ENCODE data around the gene SDHA.

SDHA gene

DNA sequence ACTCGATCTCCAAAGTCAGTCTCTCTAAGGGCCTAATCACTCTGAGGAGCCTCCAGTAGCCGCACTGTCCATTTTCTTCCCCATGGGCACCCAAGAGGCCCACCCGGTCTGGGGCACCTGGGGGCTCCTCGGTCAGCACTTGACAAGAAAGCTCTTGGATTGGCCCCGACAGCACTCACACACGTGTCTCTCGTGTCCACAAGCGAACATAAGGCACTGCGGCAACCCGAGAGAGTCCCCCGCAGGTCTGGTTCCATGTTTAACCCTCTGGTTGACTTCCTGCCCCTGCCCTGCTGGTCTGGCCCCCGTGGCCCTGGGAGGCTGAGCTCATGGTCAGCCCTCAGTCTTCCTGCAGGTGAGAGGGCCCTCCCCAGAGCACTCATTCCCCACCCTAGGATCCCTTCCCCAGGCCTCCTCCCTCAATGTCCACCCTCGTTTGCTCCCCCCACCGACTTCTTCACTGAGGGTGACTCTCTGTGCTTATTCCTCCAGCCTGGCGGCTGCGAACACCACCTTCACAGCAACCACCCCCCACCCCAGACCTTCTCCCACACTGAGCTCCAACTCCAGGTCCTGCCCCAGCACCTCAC, 43.1 kb upstream of the SDHA start:
- no peaks in the 10 kb centered on the region for H3K27me3 ChIP-seq (ENCODE audit: low read length)
- H3K9ac ChIP-seq (ENCODE audit: low read length) = no peak overlapping the region
- H3K36me3 ChIP-seq (ENCODE audit: low read length) = no peaks in the 10 kb centered on the region
- H3K9me2 ChIP-seq (replicated peaks; ENCODE audit: insufficient read depth, low read length) = no peaks in the 10 kb centered on the region
- no peaks in the 10 kb centered on the region for H3F3A ChIP-seq (ENCODE audit: insufficient read depth)
- H3K9me3 ChIP-seq (ENCODE audit: insufficient read depth, low read length) = no peaks in the 10 kb centered on the region
- no peaks in the 10 kb centered on the region for H3K79me2 ChIP-seq (ENCODE audit: insufficient read depth, low read length)
- no peak overlapping the region for H3K27ac ChIP-seq (ENCODE audit: low read depth, low read length)
- no peak overlapping the region for H3K4me3 ChIP-seq (ENCODE audit: insufficient read depth, low read length, poor library complexity, severe bottlenecking)
- H4K20me1 ChIP-seq (ENCODE audit: low read depth, low read length) = no peaks in the 10 kb centered on the region
- H3K4me2 ChIP-seq (ENCODE audit: low read depth, low read length, poor library complexity, severe bottlenecking) = no peak overlapping the region
- TF ChIP-seq, protein P1, sequence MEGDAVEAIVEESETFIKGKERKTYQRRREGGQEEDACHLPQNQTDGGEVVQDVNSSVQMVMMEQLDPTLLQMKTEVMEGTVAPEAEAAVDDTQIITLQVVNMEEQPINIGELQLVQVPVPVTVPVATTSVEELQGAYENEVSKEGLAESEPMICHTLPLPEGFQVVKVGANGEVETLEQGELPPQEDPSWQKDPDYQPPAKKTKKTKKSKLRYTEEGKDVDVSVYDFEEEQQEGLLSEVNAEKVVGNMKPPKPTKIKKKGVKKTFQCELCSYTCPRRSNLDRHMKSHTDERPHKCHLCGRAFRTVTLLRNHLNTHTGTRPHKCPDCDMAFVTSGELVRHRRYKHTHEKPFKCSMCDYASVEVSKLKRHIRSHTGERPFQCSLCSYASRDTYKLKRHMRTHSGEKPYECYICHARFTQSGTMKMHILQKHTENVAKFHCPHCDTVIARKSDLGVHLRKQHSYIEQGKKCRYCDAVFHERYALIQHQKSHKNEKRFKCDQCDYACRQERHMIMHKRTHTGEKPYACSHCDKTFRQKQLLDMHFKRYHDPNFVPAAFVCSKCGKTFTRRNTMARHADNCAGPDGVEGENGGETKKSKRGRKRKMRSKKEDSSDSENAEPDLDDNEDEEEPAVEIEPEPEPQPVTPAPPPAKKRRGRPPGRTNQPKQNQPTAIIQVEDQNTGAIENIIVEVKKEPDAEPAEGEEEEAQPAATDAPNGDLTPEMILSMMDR (IDR thresholded peaks at IDR 0.05; ENCODE audit: insufficient read depth, low read length, poor library complexity, severe bottlenecking) = no peak
- TF ChIP-seq EZH2phosphoT487 (conservative IDR thresholded peaks at IDR 0.05; ENCODE audit: low read length) = no peak
- no peak overlapping the region for H2AFZ ChIP-seq (ENCODE audit: low read depth, low read length, severe bottlenecking)

DNA sequence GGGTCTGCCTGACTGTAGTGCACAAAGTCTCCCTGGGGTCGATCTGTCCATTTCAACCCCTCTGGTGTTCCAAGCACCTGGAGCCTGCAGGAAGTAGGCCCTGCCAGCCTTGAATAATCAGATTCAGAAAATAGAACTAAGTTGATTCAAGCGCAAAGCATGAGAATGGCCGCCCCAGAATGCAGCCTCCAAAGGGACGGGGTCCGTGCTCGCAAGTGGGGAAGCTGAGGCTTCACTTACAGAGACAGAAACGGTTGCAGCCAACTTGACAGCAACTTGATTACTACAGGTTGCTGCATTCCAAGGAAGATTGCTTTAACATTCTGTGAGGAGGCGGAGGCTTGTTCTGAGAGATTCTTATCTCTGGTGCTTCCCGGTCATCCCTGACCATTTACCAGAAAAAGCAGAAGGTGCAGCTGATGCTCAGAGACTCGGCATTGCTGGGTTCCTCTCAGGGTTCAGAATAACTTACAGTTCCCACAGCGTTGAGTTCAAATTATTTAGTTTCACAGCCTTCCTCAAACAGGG, 41.8 kb upstream of the SDHA start:
- H3K36me3 ChIP-seq (ENCODE audit: low read length) = no peaks in the 10 kb centered on the region
- H3F3A ChIP-seq (ENCODE audit: insufficient read depth) = no peaks in the 10 kb centered on the region
- no peak overlapping the region for H3K4me3 ChIP-seq (ENCODE audit: insufficient read depth, low read length, poor library complexity, severe bottlenecking)
- no peaks in the 10 kb centered on the region for H3K79me2 ChIP-seq (ENCODE audit: insufficient read depth, low read length)
- H3K27ac ChIP-seq (ENCODE audit: low read depth, low read length) = no peak overlapping the region
- no peak overlapping the region for H2AFZ ChIP-seq (ENCODE audit: low read depth, low read length, severe bottlenecking)
- H3K27me3 ChIP-seq (ENCODE audit: low read length) = no peaks in the 10 kb centered on the region
- H4K20me1 ChIP-seq (ENCODE audit: low read depth, low read length) = no peaks in the 10 kb centered on the region
- H3K4me2 ChIP-seq (ENCODE audit: low read depth, low read length, poor library complexity, severe bottlenecking) = no peak overlapping the region
- no peak overlapping the region for H3K9ac ChIP-seq (ENCODE audit: low read length)
- TF ChIP-seq, protein P1 (IDR thresholded peaks at IDR 0.05; ENCODE audit: insufficient read depth, low read length, poor library complexity, severe bottlenecking) = no peak
- TF ChIP-seq EZH2phosphoT487 (conservative IDR thresholded peaks at IDR 0.05; ENCODE audit: low read length) = no peak
- no peaks in the 10 kb centered on the region for H3K9me3 ChIP-seq (ENCODE audit: insufficient read depth, low read length)
- H3K9me2 ChIP-seq (replicated peaks; ENCODE audit: insufficient read depth, low read length) = no peaks in the 10 kb centered on the region

DNA sequence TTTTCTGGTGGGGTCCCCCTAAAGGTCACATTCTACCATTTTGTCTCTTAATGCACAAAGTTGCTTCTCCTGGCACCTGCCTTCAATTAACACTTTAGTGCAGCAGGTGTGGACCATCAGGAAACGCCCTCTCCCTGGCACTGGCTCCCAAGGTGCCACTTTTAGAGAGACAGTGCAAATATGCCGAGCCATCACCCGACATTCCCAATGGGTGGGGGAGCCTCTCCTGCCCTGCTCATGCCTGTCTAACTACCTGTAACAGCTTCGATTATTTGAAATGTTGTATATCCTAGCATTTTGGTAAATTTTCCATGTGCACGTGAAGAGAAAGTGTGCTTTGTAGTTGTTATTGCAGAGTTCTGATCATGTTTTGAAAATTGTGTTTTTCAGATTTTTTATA, 40.0 kb upstream of the SDHA start:
- Histone ChIP-seq H3K4me2 (ENCODE audit: low read depth, low read length, poor library complexity, severe bottlenecking) (no peak overlapping the region), H3K36me3 (ENCODE audit: low read length) (no peaks in the 10 kb centered on the region), H3K4me3 (ENCODE audit: insufficient read depth, low read length, poor library complexity, severe bottlenecking) (no peak overlapping the region), H3K9me3 (ENCODE audit: insufficient read depth, low read length) (no peaks in the 10 kb centered on the region), H3K9ac (ENCODE audit: low read length) (no peak overlapping the region), H3K27me3 (ENCODE audit: low read length) (no peaks in the 10 kb centered on the region), H3K79me2 (ENCODE audit: insufficient read depth, low read length) (no peaks in the 10 kb centered on the region), H3K27ac (ENCODE audit: low read depth, low read length) (no peak overlapping the region), H4K20me1 (ENCODE audit: low read depth, low read length) (no peaks in the 10 kb centered on the region), H2AFZ (ENCODE audit: low read depth, low read length, severe bottlenecking) (no peak overlapping the region), H3K9me2 (replicated peaks; ENCODE audit: insufficient read depth, low read length) (no peaks in the 10 kb centered on the region), H3F3A (ENCODE audit: insufficient read depth) (no peaks in the 10 kb centered on the region)
- TF ChIP-seq EZH2phosphoT487 (conservative IDR thresholded peaks at IDR 0.05; ENCODE audit: low read length) = no peak
- TF ChIP-seq, protein P1 (IDR thresholded peaks at IDR 0.05; ENCODE audit: insufficient read depth, low read length, poor library complexity, severe bottlenecking) = no peak

Measured in SU-DHL-6 (cell line).